GM18909 (cell line): ENCODE measurements around the gene AVPR1B.

Experiments
- ATAC-seq: cut with Tn5 transposase; IDR thresholded peaks from one replicate; pipeline ENCODE4 v1.9.1; 2021; ENCODE audit warnings: mild to moderate bottlenecking; ENCODE audit not compliant: unreplicated experiment, poor library complexity

AVPR1B gene

DNA sequence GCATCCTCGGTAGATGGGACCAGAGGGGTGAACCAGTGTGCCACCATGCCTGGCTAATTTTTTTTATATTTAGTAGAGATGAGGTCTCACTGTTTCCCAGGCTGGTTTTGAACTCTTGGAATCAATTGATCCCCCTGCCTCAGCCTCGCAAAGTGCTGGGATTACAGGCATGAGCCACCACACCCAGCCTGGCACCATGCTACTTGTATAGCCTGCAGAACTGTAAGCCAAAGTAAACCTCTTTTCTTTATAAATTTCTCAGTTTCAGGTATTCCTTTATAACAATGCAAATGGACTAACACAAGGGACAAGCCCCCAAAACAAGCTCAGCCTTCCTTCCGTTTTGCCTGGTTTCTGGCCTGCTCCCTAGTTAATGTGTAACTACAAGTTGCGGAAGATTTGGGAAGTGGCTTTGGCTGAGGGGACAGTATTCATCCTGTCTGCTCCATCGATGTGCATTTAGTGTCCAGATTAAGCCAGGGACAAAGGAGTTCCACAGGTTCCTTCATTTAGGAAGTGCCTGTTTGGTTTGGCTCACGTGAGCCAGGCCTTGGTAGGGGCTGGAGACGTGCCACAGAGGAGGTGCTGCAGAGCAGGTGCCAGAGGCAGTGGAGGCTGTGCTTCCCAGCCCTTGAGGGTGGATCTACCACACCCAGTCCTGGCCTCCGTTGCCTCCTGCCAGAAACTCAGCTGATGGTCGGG lies 4.4 kb downstream of the AVPR1B start:
- ATAC-seq = no peak

DNA sequence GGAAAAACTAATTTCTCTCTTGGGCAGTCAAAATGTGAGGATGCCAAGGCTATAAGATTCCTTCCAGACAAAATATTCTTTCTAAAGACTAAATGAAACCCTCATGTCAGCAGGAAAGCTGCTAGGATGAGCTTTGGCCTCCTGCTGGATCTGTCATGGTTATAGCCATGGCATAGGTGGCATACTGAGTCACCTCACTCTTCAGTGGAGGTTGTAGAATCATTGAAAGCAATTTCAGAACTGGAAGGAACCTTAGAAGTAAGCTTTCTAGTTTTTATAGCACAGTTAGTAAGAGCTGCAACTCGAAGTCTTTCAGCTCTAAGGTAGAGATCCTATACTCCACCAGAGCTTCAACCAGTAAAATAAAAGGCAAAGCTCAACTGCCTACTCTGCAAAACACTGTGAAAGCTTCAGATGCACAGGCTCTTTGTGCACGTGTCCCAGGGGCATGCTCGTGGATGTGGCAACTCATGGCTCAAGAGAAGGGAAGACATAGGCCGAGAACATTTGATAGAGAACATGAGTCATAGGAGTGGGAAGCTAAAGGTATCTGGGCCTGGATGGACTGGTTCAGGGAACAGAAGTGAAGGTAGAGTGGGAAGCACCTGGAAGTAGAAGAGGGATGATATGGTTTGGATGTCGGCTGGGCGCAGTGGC lies 5.8 kb downstream of the AVPR1B start:
- no peak for ATAC-seq

DNA sequence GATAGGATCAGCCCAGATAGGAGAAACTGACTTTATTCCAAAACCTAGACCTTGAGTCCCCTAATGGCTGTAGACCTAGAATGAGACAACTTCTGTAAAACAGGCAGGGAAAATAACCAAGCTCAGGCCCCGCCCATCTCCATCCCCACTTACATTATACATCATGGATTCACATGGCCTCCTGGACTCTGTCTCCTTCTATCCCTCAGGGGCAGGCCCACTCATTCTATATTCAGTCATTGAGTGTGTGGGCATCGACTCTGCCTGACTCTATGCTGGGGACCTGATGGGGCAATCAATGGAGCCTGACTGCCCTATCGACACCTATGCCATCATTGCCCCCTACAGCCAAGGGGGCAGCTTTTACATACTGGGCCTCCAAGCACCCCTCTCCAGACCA lies 6.4 kb downstream of the AVPR1B start:
- ATAC-seq = no peak

DNA sequence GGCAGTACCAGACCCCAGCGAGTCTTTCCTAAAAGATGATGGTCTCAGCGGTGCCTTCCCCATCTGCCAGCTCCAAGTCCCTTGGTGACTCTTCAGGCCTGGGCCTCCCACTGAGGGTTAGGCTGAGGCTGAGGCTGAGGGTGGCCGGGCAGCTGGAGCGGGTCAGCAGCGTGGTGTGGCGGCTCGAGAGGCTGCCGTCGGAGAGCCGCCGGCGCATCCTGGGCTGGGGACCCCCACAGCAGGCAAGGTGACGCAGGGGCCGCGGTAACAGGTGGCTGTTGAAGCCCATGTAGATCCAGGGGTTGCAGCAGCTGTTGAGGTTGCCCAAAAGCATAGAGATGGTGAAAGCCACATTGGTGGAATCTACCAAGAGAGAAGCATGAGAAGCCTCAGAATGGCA lies 7.0 kb downstream of the AVPR1B start:
- no peak for ATAC-seq

DNA sequence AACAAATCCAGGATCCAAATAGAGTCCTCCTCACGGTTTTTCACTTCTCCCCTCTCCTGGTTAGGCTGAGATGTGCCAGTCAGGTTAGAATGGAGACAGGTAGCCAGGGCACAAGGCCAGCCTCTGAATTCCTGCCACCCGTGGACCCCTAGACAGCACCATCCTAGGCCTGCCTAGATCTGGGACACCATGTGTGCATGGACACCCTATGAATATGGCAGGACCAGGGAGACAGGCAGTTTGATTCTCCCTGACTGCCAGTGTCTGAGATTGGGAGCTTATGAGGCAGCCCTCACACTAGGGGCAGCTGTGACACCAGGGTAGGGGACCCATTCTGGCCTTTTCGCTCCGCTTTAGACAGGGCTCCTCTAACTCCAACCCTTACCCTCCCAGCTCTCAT lies 7.5 kb downstream of the AVPR1B start:
- ATAC-seq = no peak

DNA sequence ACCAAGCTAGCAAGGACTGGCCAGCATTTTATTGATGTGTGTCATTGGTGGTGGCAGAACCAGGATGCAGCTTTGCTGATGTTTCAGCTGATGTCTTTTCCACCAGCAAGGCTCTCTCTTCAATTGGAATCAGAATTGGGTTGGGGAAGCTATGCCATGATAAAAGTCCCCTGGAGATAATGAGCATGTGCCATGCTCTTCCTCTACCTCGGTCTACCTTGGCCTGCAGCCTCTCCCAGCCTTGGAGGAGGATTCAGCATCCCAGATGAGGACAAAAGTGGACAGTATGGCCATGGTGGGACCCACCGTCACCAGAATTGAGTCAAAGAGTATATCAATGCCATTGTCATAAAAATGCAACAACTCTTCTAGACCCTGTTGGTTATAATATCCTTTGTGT lies 8.6 kb downstream of the AVPR1B start:
- no peak for ATAC-seq

DNA sequence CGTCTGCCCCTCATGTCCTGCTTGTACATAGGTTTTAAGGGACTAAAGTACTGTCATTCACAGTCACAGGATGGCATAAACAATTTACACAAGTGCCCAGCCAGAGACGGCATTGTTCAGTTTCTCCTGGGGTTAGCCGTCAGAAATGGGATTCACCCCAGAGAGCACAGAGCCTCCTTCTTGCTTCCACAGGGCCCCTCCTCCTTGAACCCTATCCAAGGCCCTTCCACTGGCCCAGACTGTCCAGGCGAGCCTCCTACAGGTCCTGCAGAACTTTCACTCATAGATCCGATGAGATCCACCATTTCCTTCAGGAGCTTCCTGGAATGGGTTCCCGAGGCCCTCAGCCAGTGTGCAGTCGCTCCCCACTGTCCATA lies 10.0 kb downstream of the AVPR1B start:
- no peak for ATAC-seq

DNA sequence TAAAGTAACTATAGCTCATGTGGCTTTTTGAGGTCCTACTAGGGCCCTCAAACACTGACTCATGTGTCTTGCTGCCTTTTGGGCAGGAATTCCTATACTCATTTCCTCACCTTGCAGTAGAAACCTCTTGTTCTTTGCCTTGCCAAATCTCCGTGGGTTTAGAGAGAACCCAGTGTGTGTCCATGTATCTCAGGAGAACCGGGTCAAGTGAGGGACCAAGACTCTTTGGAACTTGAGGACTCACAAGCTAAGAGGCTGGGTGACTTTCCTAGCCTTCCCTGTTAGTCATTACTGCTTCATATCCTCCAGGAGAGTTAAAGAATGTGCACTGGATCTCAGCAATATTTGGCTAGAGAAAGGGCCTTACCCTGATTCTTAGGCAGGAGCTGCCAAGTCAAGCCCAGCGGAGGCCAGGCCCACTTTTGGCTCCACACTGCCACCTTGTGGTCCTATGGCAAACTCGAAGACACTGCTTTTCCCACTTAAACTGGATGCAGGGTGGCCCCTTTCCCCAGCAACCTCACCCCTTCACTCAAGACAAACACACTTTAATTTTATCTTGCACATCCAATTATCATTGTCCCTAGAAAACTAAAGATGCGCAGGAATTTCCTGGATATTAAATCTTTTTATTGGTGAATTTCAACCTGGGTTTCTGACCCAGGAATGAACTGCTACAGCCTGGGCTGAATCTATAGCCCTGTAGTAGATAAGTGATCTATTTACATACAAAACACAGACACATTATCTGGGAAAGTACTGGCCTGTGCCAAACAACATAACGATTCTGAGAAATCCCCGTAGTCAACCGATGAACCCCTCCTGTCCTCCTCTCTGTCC lies 10.6 kb downstream of the AVPR1B start:
- no peak for ATAC-seq

DNA sequence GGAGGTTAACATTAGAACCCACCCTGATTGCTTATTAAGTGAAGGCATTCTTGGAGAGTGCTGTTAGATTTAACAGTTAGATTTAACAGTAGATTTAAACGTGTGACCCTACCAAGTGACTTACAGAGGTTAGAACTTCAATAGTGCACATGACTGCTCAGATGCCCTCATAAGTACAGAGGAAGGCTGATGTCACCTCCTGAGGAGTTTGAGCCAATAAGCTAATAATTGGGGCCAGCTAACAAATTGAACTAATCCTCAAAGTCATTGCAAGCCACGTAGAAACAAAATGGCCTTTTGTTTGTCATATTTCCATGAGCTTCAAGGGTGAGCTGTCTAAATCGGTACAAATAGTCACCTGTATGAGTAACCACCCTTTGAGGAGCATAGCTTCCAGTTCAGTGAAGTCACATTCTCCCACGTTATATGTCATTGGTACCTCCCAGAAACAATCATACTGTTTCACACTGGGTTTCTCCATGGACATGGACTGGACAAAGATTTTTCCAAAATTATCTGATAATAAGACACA lies 11.7 kb downstream of the AVPR1B start:
- ATAC-seq = no peak

DNA sequence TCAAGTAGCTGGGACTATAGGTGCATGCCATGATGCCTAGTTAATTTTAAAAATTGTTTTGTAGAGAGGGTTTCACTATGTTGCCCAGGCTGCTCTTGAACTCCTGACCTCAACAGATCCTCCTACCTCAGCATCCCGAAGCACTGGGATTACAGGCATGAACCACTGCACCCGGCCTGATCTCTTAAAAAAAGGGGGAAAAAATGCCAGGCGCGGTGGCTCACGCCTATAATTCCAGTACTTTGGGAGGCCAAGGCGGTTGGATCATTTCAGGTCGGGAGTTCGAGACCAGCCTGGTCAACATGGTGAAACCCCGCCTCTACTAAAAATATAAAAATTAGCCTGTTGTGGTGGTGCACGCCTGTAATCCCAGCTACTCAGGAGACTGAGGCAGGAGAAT lies 13.2 kb downstream of the AVPR1B start:
- no peak for ATAC-seq

DNA sequence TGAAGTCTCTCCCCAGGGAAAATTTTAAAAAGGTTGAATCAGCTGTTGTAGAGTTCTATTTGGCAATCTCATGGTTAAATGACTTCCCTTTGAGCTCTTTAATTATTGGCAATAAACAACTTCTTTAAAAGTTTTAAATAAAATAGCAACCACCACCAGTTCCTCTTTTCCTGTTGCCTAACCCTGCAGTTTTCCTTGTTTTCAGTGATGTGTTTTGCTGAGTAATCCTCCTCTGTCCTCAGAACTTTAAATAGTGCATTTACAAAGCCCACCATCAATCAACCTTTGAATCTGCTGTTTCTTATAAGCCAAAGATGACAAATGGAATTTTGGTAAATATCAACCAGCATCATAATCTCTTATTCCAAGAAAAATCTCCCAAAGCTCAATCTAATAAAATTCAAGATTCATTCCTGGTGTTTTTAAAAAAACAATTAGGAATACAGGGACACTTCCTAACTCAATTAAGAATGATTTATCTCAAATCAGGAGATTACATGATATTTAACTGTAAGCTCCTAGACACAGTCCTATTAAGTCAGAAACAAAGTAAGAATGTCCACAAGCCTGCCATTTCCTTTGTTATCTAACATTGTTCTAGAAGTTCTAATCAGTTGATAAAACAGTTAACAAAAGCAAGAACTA lies 14.8 kb downstream of the AVPR1B start:
- no peak for ATAC-seq

DNA sequence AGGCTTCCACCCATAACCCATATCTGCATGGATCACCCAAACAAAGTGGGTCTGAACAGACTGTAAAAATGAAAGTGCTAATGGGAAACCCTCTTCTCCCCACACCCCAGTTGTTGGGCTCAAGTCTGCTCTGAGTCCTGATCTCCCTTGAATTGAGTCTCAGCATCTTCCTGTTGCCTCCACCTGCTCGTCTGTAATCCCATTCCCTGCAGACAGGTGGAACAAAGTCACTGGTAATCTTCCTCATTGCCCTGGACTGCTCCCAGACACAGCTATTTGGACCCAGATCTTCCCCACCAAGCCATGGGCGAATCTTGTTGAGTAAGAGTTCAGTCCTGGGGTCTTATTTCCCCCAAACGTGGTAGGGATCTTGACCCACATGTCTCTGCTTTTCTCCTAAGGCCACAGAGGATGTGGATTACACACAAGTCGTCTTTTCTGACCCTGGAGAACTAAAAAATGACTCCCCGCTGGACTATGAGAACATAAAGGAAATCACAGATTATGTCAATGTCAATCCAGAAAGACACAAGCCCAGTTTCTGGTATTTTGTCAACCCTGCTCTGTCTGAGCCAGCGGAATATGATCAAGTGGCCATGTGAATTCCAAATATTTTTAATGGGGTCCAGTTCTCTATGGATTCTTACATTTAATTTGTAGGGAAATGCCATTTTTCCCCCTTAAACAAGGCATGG lies 15.7 kb downstream of the AVPR1B start:
- ATAC-seq = no peak

DNA sequence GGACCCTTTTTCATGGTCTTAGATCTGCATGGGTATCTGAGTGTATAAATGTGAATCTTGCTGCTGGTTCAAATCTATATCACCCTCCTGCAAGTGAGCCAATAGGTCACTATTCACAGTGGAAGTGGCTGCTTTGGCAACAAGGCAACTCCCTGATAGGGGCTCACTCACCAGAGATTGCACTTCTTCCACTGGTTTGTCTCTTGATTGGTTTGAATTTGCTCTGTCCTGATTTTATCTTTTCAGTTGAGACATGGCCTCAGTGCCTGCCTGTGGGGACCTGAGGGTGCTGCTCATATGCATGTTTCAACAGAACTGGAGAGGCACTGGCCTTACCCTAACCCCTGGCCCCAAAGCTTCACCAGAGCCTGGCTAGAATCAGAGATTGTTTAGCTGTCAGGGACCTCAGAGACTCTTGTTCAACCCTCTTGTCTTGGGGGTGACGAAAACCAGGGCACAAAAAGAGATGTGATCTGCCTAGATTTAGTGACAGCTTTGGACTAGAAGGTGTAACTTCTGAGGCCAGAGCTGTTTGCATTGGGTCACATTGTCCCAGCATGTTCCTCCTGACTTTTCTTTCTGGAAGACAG lies 16.9 kb downstream of the AVPR1B start:
- no peak for ATAC-seq

DNA sequence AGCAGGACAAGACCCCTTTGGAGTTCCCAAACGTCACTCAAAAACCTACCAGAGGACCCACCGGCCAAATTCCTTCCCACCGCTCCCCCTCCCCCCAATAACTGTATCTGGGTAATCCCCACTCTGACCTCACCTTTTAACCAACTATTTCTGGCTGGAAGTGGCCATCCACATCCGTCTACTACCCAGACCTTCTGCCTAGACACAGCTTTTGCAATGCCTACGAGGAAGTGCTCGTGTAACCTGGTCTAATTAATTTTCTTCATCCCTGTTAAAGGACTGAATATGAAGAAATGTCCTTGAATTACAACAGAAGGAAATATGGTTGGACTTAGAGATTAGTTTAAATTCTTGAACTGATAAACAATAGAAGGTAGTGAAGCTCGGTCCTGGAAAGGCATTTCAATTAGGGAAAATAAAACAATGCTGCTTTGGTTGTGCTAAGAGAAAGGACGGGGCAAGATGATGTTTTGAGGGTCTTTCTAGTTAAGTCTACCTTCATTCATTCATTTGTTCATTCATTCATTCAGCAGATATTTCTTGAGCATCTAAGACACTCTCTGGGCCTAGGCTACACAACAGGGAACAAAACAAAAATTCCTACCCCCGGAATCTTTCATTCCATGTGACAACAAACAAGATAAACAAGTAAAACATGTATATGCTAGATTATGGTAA lies 18.8 kb downstream of the AVPR1B start:
- no peak for ATAC-seq

DNA sequence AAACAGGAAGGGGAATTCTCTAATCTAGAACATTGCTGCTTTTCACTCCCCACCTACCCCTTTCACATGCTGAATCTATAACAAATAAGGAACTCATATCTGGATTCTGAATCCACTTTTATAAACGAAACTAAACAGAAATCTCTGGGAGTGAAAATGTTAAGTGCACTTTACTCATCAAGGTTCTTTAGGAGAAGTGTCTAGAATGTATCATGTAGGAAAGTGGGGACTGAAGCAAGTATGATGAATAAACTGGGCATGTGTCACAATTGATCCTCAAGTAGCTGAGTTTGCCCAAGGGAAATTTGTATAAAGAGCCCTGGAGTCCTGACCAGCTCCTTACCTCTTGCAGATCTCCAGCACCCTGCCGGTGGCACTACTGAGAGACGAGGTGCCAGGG lies 19.8 kb downstream of the AVPR1B start:
- no peak for ATAC-seq

DNA sequence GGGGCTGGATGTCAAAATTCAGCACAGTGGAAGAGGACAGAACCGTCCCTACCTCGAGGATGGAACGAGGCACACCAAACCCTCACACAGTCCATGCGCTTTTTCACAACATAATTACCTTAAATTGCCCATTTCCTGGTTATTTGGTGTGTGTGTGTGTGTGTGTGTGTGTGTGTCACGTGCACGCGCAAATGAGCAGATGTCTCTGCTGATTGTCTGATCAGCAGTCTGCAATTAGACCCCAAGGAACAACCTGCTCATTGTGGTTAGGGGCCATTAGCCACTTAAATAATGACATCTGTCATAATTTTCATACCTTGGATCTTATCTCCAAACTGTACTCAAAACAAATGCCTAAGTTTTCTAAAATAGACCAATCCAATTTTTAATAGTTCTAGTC lies 23.2 kb downstream of the AVPR1B start:
- no peak for ATAC-seq

DNA sequence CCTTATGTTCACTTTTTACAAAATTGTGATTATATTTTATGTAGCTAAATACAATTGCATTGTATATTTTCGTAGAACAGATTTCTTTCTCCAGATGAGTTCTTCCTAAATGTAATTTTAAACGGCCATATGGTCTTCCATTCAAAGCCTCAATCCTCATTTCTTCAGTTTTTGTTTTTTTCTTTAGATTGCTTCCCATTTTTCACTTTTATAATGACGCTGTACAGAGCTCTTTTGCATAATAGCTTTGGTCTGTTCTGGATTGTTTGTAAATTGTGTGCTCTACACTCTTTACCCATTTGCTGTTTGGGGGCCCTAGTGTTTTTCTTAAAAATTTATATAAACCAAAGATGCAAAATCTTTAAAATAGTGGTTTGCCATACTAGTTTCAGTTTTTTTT lies 27.8 kb downstream of the AVPR1B start:
- no peak for ATAC-seq

DNA sequence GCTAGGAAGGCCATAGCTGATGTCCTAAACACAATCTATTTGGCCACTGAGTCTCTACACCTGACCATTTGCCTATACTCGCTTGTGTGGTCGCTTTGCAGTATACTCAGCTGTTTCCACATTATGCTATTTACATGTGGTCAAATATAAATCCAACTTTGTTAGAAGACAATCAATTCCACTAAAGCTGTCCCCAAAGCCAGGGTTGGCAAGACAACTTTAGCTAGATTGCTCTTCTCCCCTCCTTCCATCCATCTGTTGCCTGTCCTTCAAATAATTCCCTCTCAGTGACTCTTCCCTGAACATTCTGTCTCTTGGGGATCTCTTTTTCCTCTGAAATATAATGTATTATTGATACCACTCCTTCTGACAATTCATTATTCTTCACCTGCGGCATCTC lies 30.1 kb downstream of the AVPR1B start:
- no peak for ATAC-seq

DNA sequence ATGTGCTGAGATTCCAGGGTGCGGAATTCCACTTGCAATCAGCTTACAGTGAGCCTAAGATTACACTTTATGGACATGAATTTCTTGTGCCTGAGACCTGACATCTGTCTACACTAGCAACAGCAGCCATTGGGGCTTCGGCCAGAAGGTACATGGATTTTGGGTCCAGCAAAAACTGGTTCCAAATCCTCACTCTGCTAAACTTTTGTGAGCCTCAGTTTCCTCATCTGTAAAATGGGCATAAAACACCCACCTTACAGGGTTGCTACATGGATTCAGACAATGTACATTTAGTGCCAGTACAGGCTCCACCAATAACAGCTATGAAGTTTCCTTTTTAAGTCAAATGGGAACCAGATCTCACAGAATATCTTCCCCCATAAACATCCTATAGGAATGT lies 33.4 kb downstream of the AVPR1B start:
- no peak for ATAC-seq
